Lung (tissue), 12 donors: ENCODE measurements around the gene GABRA4. TPM values are rescaled to one million over a fixed set of nuclear protein-coding genes. Genes with fewer than 3 reads are reported as not detected.

Source experiments
- ATAC-seq: fragments of 200-7000 bp; cut with Tn5 transposase; one replicate; pipeline ENCODE4 v1.9.1; 2020; ENCODE audit warnings: moderate number of reproducible peaks; ENCODE audit not compliant: insufficient read depth, low FRiP score
- DNase-seq, 3 donors: peaks; one replicate each; pipeline ENCODE4 v3.0.0-alpha.2; 2013 to 2017
- H3K27ac ChIP-seq, 2 donors: one replicate each; pipeline ENCODE4 v1.5.1; 2013; ENCODE audit warnings: mild to moderate bottlenecking in 2 of 2, moderate library complexity in 2 of 2, control low read depth in 1 of 2, inconsistent platforms in 1 of 2, low read depth in 1 of 2, low read length in 1 of 2
- H3K27me3 ChIP-seq, 3 donors: one replicate each; pipeline ENCODE4 v1.5.1; 2013; ENCODE audit warnings: low read length in 2 of 3; ENCODE audit not compliant: control insufficient read depth in 3 of 3, insufficient read depth in 3 of 3
- H3K36me3 ChIP-seq, 4 donors: one replicate each; pipeline ENCODE4 v1.5.1; 2013; ENCODE audit warnings: low read length in 4 of 4, mild to moderate bottlenecking in 1 of 4, moderate library complexity in 1 of 4; ENCODE audit not compliant: control insufficient read depth in 4 of 4, insufficient read depth in 4 of 4
- H3K4me1 ChIP-seq, 5 donors: one replicate each; pipeline ENCODE4 v1.5.1; 2013; ENCODE audit warnings: low read length in 5 of 5, mild to moderate bottlenecking in 2 of 5, moderate library complexity in 1 of 5; ENCODE audit not compliant: control insufficient read depth in 5 of 5, insufficient read depth in 5 of 5
- H3K4me3 ChIP-seq: one replicate; pipeline ENCODE4 v1.5.1; 2013; ENCODE audit warnings: mild to moderate bottlenecking, control low read depth, moderate library complexity
- H3K9ac ChIP-seq, 2 donors: one replicate each; pipeline ENCODE4 v1.5.1; 2013; ENCODE audit warnings: low read length in 2 of 2, control low read depth in 1 of 2; ENCODE audit not compliant: insufficient read depth in 1 of 2
- H3K9me3 ChIP-seq, 4 donors: one replicate each; pipeline ENCODE4 v1.5.1; 2013; ENCODE audit warnings: low read length in 3 of 4, mild to moderate bottlenecking in 1 of 4, moderate library complexity in 1 of 4; ENCODE audit not compliant: control insufficient read depth in 4 of 4, insufficient read depth in 3 of 4
- WGBS, 2 donors: extraction: QIAGEN DNeasy Blood & Tissue Kit; methylation state at CpG; one replicate each; pipeline ENCODE4 v1.1.7; 2013; 5-methylcytosine and 5-hydroxymethylcytosine counted together
- polyA plus RNA-seq, 2 donors: library from polyadenylated mRNA; stranded (reverse); fragments of 200-250 nt; gene quantifications; one replicate each; pipeline ENCODE4 v1.2.1, GENCODE V29; 2013
- total RNA-seq, 2 donors: library from RNA; depleted of rRNA in 1 of 2; stranded (reverse); fragments of >200 nt in 1 of 2; gene quantifications; one replicate each; pipeline ENCODE4 v1.2.1, GENCODE V29; 2014 to 2021
- TF ChIP-seq, protein P1 (sequence below): IDR thresholded peaks from 2 replicates; pipeline ENCODE4 v1.5.1; 2012; ENCODE audit warnings: mild to moderate bottlenecking; ENCODE audit errors: control extremely low read depth, extremely low read depth
- donor health status: control.
- donor health status: control.
- donor health status: Bipolar disorder and iron deficiency.
- donor health status: healthy.
- donor health status: DM: yes; HTN: yes; CAD: no.

GABRA4 gene
- total and polyA plus RNA-seq, 4 donors = 0.09 TPM; not detected in 3

GRCh38 chr4:46974891-46975543 is 18.4 kb downstream of the GABRA4 start:
- H3K9me3 ChIP-seq = no peaks in the 10 kb centered on the region
- H3K36me3 ChIP-seq = no peaks in the 10 kb centered on the region
- no peak for DNase-seq
- peaks cover 0 to 4% (median 1%) of the 10 kb centered on the region in 3 donors for H3K27me3 ChIP-seq
- H3K27ac ChIP-seq = no peak overlapping the region
- H3K4me3 ChIP-seq = no peak overlapping the region
- TF ChIP-seq, protein P1, sequence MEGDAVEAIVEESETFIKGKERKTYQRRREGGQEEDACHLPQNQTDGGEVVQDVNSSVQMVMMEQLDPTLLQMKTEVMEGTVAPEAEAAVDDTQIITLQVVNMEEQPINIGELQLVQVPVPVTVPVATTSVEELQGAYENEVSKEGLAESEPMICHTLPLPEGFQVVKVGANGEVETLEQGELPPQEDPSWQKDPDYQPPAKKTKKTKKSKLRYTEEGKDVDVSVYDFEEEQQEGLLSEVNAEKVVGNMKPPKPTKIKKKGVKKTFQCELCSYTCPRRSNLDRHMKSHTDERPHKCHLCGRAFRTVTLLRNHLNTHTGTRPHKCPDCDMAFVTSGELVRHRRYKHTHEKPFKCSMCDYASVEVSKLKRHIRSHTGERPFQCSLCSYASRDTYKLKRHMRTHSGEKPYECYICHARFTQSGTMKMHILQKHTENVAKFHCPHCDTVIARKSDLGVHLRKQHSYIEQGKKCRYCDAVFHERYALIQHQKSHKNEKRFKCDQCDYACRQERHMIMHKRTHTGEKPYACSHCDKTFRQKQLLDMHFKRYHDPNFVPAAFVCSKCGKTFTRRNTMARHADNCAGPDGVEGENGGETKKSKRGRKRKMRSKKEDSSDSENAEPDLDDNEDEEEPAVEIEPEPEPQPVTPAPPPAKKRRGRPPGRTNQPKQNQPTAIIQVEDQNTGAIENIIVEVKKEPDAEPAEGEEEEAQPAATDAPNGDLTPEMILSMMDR = no peak
- no peak for ATAC-seq
- peaks cover 0 to 2% (median 0%) of the 10 kb centered on the region in 5 donors for H3K4me1 ChIP-seq
- H3K9ac ChIP-seq = no peak overlapping the region
- 76 to 92% methylated on average over 1 of the region's 1 CpG for WGBS, 2 donors

- Histone ChIP-seq H3K9me3 (no peaks in the 10 kb centered on the region), H3K27ac (no peak overlapping the region), H3K9ac (no peak overlapping the region), H3K36me3 (no peaks in the 10 kb centered on the region), H3K4me1 (peaks cover 0 to 3% (median 0%) of the 10 kb centered on the region in 5 donors), H3K27me3 (peaks cover 0 to 7% (median 3%) of the 10 kb centered on the region in 3 donors), H3K4me3 (no peak overlapping the region)
- TF ChIP-seq, protein P1 = no peak
- ATAC-seq = no peak
- WGBS, 2 donors = 95% methylated on average over 1 of the region's 1 CpG
- no peak for DNase-seq
Measured at GRCh38 chr4:46968847-46969246, 24.5 kb downstream of the GABRA4 start.

DNA sequence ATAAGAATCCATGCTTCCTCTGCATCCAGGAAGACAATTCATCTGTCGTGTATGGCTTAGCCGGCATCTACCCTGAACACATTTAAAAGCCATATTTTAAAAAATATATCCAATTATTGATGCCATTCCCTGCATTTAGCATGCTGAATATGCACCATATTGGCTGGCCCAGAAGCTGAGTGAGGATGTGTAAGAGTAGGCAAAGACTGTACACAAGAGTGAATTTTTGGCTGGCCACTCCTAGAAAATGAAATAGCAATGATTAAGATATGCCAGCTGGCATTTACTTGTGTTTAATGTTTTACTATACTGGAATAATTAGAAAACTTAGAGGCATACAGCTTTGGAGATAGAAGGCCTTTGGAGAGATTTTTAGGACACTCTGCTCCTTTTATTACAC is 25.8 kb downstream of the GABRA4 start:
- Histone ChIP-seq H3K9ac (no peak overlapping the region), H3K4me1 (peaks cover 0 to 3% (median 0%) of the 10 kb centered on the region in 5 donors), H3K27me3 (peaks cover 0 to 11% (median 3%) of the 10 kb centered on the region in 3 donors), H3K27ac (no peak overlapping the region), H3K9me3 (no peaks in the 10 kb centered on the region), H3K36me3 (no peaks in the 10 kb centered on the region), H3K4me3 (no peak overlapping the region)
- TF ChIP-seq, protein P1 = no peak
- ATAC-seq (no peak), DNase-seq (no peak)
- WGBS, 2 donors = 90% methylated on average over 2 of the region's 2 CpGs
